Subcutaneous abdominal adipose tissue (tissue), 5 donors: Measurements from ENCODE around the gene OLFML2A.

Experiments used
- H3K27ac ChIP-seq: one replicate; pipeline ENCODE4 v1.7.0; 2013; ENCODE audit warnings: low read depth, mild to moderate bottlenecking, inconsistent platforms, low read length, moderate library complexity
- H3K27me3 ChIP-seq, 5 donors: one replicate each; pipeline ENCODE4 v1.7.0; 2013; ENCODE audit warnings: low read length in 5 of 5, inconsistent platforms in 1 of 5; ENCODE audit not compliant: control insufficient read depth in 5 of 5, insufficient read depth in 4 of 5
- H3K36me3 ChIP-seq, 5 donors: one replicate each; pipeline ENCODE4 v1.7.0; 2013; ENCODE audit warnings: low read length in 5 of 5; ENCODE audit not compliant: control insufficient read depth in 5 of 5, insufficient read depth in 5 of 5
- H3K4me1 ChIP-seq, 5 donors: one replicate each; pipeline ENCODE4 v1.7.0; 2013; ENCODE audit warnings: low read length in 5 of 5, mild to moderate bottlenecking in 3 of 5, moderate library complexity in 1 of 5; ENCODE audit not compliant: control insufficient read depth in 5 of 5, insufficient read depth in 5 of 5
- H3K4me3 ChIP-seq, 5 donors: one replicate each; pipeline ENCODE4 v1.7.0; 2013; ENCODE audit warnings: low read length in 5 of 5, low read depth in 1 of 5
- H3K9ac ChIP-seq, 5 donors: one replicate each; pipeline ENCODE4 v1.7.0; 2013; ENCODE audit warnings: low read length in 5 of 5, mild to moderate bottlenecking in 4 of 5, moderate library complexity in 3 of 5
- H3K9me3 ChIP-seq, 5 donors: one replicate each; pipeline ENCODE4 v1.7.0; 2013; ENCODE audit warnings: low read length in 5 of 5; ENCODE audit not compliant: control insufficient read depth in 5 of 5
- donor health status: healthy.
- donor health status: healthy.
- donor health status: healthy.
- donor health status: healthy.
- donor health status: healthy.

Gene OLFML2A

DNA sequence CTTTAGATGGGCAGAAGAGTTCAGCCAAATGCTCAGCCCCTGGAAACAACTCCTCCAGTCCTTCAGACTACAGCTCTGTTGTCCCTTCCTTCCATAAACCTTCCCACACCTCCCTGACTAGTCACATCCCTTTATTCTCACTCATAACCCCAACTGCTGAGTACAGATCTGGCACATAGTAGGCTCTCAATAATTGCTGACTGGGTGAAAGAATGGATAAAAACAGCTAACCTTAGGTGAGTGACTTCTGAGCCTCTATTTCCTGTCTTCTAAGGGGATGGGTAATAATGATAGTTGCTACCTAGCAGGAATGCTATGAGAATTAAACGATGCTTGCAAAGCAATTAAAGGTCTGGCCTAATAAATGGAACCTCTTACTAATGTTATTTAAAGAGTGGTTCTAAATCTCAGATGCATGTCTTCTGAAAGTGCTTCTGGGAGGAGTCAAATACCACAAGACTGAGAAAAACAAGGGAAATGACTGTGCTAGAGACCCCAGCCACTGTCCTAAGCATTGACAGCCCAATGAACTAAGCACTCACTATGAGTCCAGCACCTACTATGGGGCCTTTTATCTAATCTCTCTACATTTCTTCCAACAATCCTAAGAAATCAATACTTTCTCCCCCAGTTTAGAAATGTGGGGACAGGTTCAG lies 3.3 kb upstream of the OLFML2A start:
- H3K9me3 ChIP-seq = no peaks in the 10 kb centered on the region
- H3K27me3 ChIP-seq = peaks cover 15 to 26% (median 17%) of the 10 kb centered on the region in 5 donors
- H3K36me3 ChIP-seq = no peaks in the 10 kb centered on the region
- H3K4me3 ChIP-seq = no peak overlapping the region
- H3K4me1 ChIP-seq = peaks cover 0 to 48% (median 42%) of the 10 kb centered on the region in 5 donors
- H3K9ac ChIP-seq = no peak overlapping the region
- H3K27ac ChIP-seq = no peak overlapping the region

GRCh38 chr9:124774129-124774978 lies 2.6 kb upstream of the OLFML2A start:
- Histone ChIP-seq H3K4me1 (peaks cover 2 to 54% (median 42%) of the 10 kb centered on the region in 5 donors), H3K27ac (no peak overlapping the region)

GRCh38 chr9:124776618-124776953 lies 347 bp upstream of the OLFML2A start:
- Histone ChIP-seq H3K27me3 (peaks cover 0 to 10% (median 8%) of the 10 kb centered on the region in 5 donors), H3K9me3 (no peaks in the 10 kb centered on the region), H3K4me1 (peaks cover 2 to 56% (median 37%) of the 10 kb centered on the region in 5 donors), H3K9ac (peak overlapping the region in 2 of 5 donors; percentile 66 to 71), H3K36me3 (no peaks in the 10 kb centered on the region), H3K27ac (no peak overlapping the region), H3K4me3 (peak overlapping the region; percentile 54 to 73 (median 65))

More at GRCh38 chr9:124774129-124774978, 2.6 kb upstream of the OLFML2A start:
- H3K36me3 ChIP-seq = no peaks in the 10 kb centered on the region
- no peak overlapping the region for H3K9ac ChIP-seq
- H3K27me3 ChIP-seq = peaks cover 10 to 19% (median 16%) of the 10 kb centered on the region in 5 donors
- no peak overlapping the region for H3K4me3 ChIP-seq
- no peaks in the 10 kb centered on the region for H3K9me3 ChIP-seq

- Histone ChIP-seq H3K36me3 (no peaks in the 10 kb centered on the region), H3K9me3 (no peaks in the 10 kb centered on the region), H3K4me3 (no peak overlapping the region), H3K9ac (no peak overlapping the region), H3K27ac (no peak overlapping the region), H3K4me1 (peaks cover 4 to 68% (median 30%) of the 10 kb centered on the region in 5 donors), H3K27me3 (peaks cover 0 to 10% (median 8%) of the 10 kb centered on the region in 5 donors)
Measured at GRCh38 chr9:124778575-124779367, 1.8 kb downstream of the OLFML2A start.

DNA sequence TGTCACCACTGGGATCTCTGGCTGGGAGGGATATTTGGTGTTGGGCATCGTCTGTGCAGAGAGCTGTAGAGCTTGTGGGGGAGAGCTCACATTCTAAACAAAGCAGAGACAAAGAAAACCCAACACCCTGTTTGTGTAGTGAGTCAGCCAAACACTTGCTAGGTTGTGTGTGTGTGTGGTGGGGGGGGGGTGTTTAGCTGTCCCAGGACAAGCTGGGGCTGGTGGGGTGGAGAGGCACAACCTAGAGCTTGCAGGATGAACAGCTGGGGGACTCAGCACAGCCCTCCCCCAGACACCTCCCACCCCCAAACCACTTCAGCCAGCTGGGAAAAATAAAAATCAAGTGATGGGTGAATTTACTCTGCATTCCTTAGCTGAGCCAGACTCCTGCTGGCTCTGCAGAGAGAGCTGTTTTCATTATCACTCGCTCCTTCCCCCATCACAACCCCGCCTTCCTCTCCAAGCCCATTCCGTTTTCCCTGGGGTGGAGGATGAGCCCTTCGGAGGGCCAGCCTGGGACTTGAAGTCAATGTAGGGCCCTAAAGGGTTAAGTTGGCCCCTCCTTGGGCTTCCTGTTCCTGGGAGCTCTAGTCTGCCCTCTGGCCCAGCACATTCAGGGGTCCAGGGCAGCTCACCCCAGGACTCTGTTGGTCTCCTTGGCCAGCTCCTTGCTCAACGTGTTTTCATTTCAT lies 2.6 kb downstream of the OLFML2A start:
- H3K36me3 ChIP-seq = no peaks in the 10 kb centered on the region
- H3K27ac ChIP-seq = peak overlapping the region; percentile 17
- peak overlapping the region in 1 of 5 donors; percentile 13 for H3K4me3 ChIP-seq
- H3K4me1 ChIP-seq = peaks cover 4 to 74% (median 30%) of the 10 kb centered on the region in 5 donors
- H3K9ac ChIP-seq = no peak overlapping the region
- H3K9me3 ChIP-seq = no peaks in the 10 kb centered on the region
- peaks cover 0 to 10% (median 8%) of the 10 kb centered on the region in 5 donors for H3K27me3 ChIP-seq

- H3K4me1 ChIP-seq = peaks cover 4 to 74% (median 30%) of the 10 kb centered on the region in 5 donors
- H3K27ac ChIP-seq = peak overlapping the region; percentile 17
- no peak overlapping the region for H3K4me3 ChIP-seq
Measured at GRCh38 chr9:124780060-124780756, 3.3 kb downstream of the OLFML2A start.

DNA sequence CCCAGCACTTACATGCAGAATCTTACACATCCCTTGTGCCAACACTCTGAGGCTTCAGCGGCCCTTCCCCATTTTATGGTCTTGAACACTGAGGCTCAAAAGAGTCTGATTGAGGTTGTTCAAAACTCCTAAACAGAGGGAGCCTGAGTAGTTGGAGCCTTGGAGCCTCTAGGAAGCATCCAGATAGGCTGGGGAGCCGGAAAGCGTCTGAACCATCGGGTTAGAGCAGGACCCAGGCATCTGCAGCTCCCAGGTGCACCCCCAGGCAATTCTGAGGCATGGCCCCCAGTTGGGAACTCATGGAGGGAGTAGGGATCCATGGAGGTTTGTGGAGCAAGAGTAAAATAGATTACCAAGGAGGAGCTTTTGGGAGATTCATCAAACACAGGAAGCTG lies 3.8 kb downstream of the OLFML2A start:
- H3K36me3 ChIP-seq = no peaks in the 10 kb centered on the region
- H3K4me3 ChIP-seq = no peak overlapping the region
- peak overlapping the region; percentile 17 for H3K27ac ChIP-seq
- peaks cover 0 to 10% (median 8%) of the 10 kb centered on the region in 5 donors for H3K27me3 ChIP-seq
- H3K9ac ChIP-seq = no peak overlapping the region
- H3K9me3 ChIP-seq = no peaks in the 10 kb centered on the region
- peaks cover 4 to 74% (median 30%) of the 10 kb centered on the region in 5 donors for H3K4me1 ChIP-seq

More at GRCh38 chr9:124780060-124780756, 3.3 kb downstream of the OLFML2A start:
- H3K9me3 ChIP-seq = no peaks in the 10 kb centered on the region
- peak overlapping the region in 1 of 5 donors; percentile 39 for H3K9ac ChIP-seq
- H3K36me3 ChIP-seq = no peaks in the 10 kb centered on the region
- peaks cover 0 to 10% (median 8%) of the 10 kb centered on the region in 5 donors for H3K27me3 ChIP-seq

DNA sequence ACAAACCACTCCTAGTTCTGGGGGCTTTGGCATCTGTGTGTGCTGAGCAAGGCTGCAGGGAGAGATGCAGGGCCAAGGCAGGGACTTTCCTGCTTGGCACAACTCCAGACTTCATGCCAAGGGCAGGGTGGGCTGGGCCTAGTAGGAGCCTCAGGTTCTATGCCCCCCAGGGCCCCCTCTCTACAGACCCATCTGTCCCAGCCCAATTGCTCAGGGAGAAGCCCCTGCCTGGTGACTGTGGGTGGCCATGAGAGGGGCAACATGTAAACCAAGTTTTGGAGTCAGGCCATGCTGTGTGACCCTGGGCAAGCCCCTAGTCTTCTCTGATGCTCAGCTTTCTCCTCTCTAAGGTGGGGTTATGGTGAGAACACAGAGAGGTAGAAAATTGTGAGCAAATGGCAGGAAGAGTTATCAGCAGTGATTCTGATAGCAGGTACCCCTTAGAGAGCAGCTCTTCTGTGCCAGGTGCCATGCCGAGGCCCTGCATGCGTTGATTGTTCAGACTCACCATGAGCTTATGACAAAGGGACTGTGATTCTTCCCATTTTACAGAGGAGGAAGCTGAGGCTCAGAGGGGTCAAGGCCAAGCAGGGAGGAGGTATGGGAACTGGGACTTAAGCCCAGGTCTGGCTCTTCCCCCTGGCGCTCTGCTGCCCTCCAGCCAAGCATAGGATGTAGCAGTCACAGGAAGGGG lies 5.2 kb downstream of the OLFML2A start:
- Histone ChIP-seq H3K9me3 (no peaks in the 10 kb centered on the region), H3K4me1 (peaks cover 4 to 64% (median 21%) of the 10 kb centered on the region in 5 donors), H3K27ac (peak overlapping the region; percentile 26), H3K4me3 (no peak overlapping the region), H3K9ac (no peak overlapping the region), H3K27me3 (peaks cover 0 to 6% (median 3%) of the 10 kb centered on the region in 5 donors), H3K36me3 (peaks cover 0 to 4% (median 0%) of the 10 kb centered on the region in 5 donors)
